ENCODE measurements around the gene PHF19. TPM values are rescaled to one million over a fixed set of nuclear protein-coding genes. Genes with fewer than 3 reads are reported as not detected.

Gene PHF19
- total and polyA plus RNA-seq, 2 donors (not counting 3 experiments of a cell fraction or from before 2014, with no cell fraction given), result 102 to 153 TPM

DNA sequence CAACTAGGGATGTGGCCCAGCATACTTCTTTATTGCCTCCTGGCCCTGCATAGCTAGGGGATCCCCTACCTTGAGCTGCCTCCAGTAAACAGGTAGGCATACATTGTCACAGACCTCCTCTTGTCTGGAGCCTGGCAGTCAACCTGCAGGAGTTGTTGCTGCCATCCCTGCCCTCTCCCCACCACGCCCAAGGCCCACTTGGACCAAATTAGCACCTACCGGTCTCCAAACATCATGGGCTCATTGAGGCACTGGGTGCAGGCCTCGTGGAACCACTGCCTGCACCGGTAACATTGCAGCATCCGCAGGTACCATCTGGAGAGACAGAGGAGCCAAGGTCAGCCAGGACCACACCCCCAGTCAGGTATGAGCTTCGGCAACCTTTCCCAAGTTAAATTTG is 10.3 kb downstream of the PHF19 start:
- CTCF ChIA-PET, result interaction anchor here (0.7 to 5.6 kb wide), 3 partner anchors 44 to 193 kb away, joined by 3 to 38 read pairs (median 7); no protein-coding TSS in a partner anchor
- Histone ChIP-seq H3K4me2 (ENCODE audit: insufficient read depth, low read length) (no peak overlapping the region), H3K27me3 (ENCODE audit: control insufficient read depth in 2 of 2, insufficient read depth in 2 of 2, low read length in 2 of 2) (no peaks in the 10 kb centered on the region), H4K20me1 (replicated peaks; ENCODE audit: control insufficient read depth, extremely low read depth, insufficient read depth, low read length) (no peaks in the 10 kb centered on the region), H3K4me1 (ENCODE audit: control insufficient read depth, extremely low read depth, insufficient read depth, low read length) (peaks cover 13% of the 10 kb centered on the region), H3K36me3 (ENCODE audit: control insufficient read depth in 2 of 2, extremely low read depth in 1 of 2, insufficient read depth in 2 of 2, low read length in 2 of 2) (peaks cover 27 to 28% of the 10 kb centered on the region in 2 experiments), H3K9me1 (replicated peaks; ENCODE audit: control insufficient read depth, extremely low read depth, insufficient read depth, low read length) (no peaks in the 10 kb centered on the region), H3K9me3 (replicated peaks; ENCODE audit: control insufficient read depth, insufficient read depth, low read length) (no peaks in the 10 kb centered on the region), H3K79me2 (ENCODE audit: control insufficient read depth, insufficient read depth, low read length) (peaks cover 2% of the 10 kb centered on the region), H3K4me3 (replicated peaks in 1 of 3; ENCODE audit: insufficient read depth in 1 of 3, low read depth in 1 of 3, low read length in 3 of 3) (no peak overlapping the region), H3K9ac (replicated peaks; ENCODE audit: extremely low read depth, insufficient read depth, low read length) (no peak overlapping the region), H3K27ac (ENCODE audit: insufficient read depth, low read depth, low read length) (no peak overlapping the region), H2AFZ (ENCODE audit: low read depth, low read length) (no peak overlapping the region)
- BruUV-seq (replicated peaks), result no TSS peak
- FAIRE-seq, result no peak
- no peak for DNase-seq (ENCODE audit: low read depth, low spot score)
- intact Hi-C loops (cut with micrococcal nuclease), result no loop called here
- POLR2A ChIA-PET, result no interaction called here
- no peak for TF ChIP-seq POLR2AphosphoS5 (IDR thresholded peaks at IDR 0.05; ENCODE audit: insufficient read depth, low read depth, low read length)
- no peak for TF ChIP-seq FOS (IDR thresholded peaks at IDR 0.05; ENCODE audit: borderline replicate concordance, insufficient read depth, low read length)
- TF ChIP-seq POLR2A (IDR thresholded peaks at IDR 0.05; ENCODE audit: low read depth, low read length), result no peak
- no peak for TF ChIP-seq EZH2 (IDR thresholded peaks at IDR 0.05; ENCODE audit: borderline replicate concordance, low read depth, low read length, severe bottlenecking)
- TF ChIP-seq, protein P1, sequence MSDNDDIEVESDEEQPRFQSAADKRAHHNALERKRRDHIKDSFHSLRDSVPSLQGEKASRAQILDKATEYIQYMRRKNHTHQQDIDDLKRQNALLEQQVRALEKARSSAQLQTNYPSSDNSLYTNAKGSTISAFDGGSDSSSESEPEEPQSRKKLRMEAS (IDR thresholded peaks at IDR 0.05; ENCODE audit: insufficient read depth, insufficient read length), result no peak
- no peak for TF ChIP-seq JUN (IDR thresholded peaks at IDR 0.05; ENCODE audit: borderline replicate concordance, insufficient read depth, insufficient read length, low read depth)
- no peak for TF ChIP-seq GATA2 (IDR thresholded peaks at IDR 0.05; ENCODE audit: insufficient read depth, insufficient read length, low read depth, low read length)
- TF ChIP-seq MYC (IDR thresholded peaks at IDR 0.05; ENCODE audit: low read depth, low read length), result no peak
- dilution Hi-C loops (cut with MboI; ENCODE audit: extremely low pct_ligation_motif_present, low sequenced_read_pairs), result no loop called here

DNA sequence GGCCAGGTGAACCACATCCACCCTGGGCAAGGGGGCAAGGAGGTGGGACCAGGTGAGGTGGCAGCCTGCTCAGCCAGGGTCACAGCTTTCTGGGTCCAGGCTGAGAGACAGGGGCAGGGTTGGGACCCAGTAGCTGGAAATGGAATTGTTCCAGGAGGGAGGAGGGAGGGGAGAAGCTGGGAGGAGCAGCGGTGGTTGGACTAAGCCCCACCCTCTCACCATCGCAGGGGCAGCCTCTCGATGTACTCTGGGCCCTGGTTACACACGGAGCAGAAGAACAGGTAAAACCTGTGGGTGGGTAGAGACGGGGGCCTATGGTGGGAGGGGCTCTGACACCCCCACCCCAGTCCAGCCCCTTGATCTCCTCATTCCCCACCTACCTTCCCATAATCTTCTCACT is 11.2 kb downstream of the PHF19 start:
- Histone ChIP-seq H2AFZ (ENCODE audit: low read depth, low read length) (no peak overlapping the region), H3K4me3 (replicated peaks in 1 of 3; ENCODE audit: insufficient read depth in 1 of 3, low read depth in 1 of 3, low read length in 3 of 3) (no peak overlapping the region), H3K36me3 (ENCODE audit: control insufficient read depth in 2 of 2, extremely low read depth in 1 of 2, insufficient read depth in 2 of 2, low read length in 2 of 2) (peaks cover 28 to 35% of the 10 kb centered on the region in 2 experiments), H3K4me1 (ENCODE audit: control insufficient read depth, extremely low read depth, insufficient read depth, low read length) (peaks cover 13% of the 10 kb centered on the region), H3K9me1 (replicated peaks; ENCODE audit: control insufficient read depth, extremely low read depth, insufficient read depth, low read length) (no peaks in the 10 kb centered on the region), H3K27ac (ENCODE audit: insufficient read depth, low read depth, low read length) (no peak overlapping the region), H3K9ac (replicated peaks; ENCODE audit: extremely low read depth, insufficient read depth, low read length) (no peak overlapping the region), H3K9me3 (replicated peaks; ENCODE audit: control insufficient read depth, insufficient read depth, low read length) (no peaks in the 10 kb centered on the region), H3K4me2 (ENCODE audit: insufficient read depth, low read length) (no peak overlapping the region), H3K79me2 (ENCODE audit: control insufficient read depth, insufficient read depth, low read length) (peaks cover 2% of the 10 kb centered on the region), H4K20me1 (replicated peaks; ENCODE audit: control insufficient read depth, extremely low read depth, insufficient read depth, low read length) (no peaks in the 10 kb centered on the region), H3K27me3 (ENCODE audit: control insufficient read depth in 2 of 2, insufficient read depth in 2 of 2, low read length in 2 of 2) (no peaks in the 10 kb centered on the region)
- DNase-seq (ENCODE audit: low read depth, low spot score) (no peak), FAIRE-seq (no peak)
- intact Hi-C loops (cut with micrococcal nuclease) (no loop called here), dilution Hi-C loops (cut with MboI; ENCODE audit: extremely low pct_ligation_motif_present, low sequenced_read_pairs) (no loop called here)
- no TSS peak for BruUV-seq (replicated peaks)
- CTCF ChIA-PET, result interaction anchor here (5.6 kb wide), 1 partner anchor 71 kb away, joined by 38 read pairs; no protein-coding TSS in a partner anchor
- POLR2A ChIA-PET, result no interaction called here
- TF ChIP-seq FOS (IDR thresholded peaks at IDR 0.05; ENCODE audit: borderline replicate concordance, insufficient read depth, low read length) (no peak), MYC (IDR thresholded peaks at IDR 0.05; ENCODE audit: low read depth, low read length) (no peak), EZH2 (IDR thresholded peaks at IDR 0.05; ENCODE audit: borderline replicate concordance, low read depth, low read length, severe bottlenecking) (no peak), POLR2AphosphoS5 (IDR thresholded peaks at IDR 0.05; ENCODE audit: insufficient read depth, low read depth, low read length) (no peak), POLR2A (IDR thresholded peaks at IDR 0.05; ENCODE audit: low read depth, low read length) (no peak), CTCF (IDR thresholded peaks at IDR 0.05; ENCODE audit: extremely low read depth in 1 of 2, insufficient read depth in 1 of 2, low read depth in 1 of 2, low read length in 2 of 2) (no peak), GATA2 (IDR thresholded peaks at IDR 0.05; ENCODE audit: insufficient read depth, insufficient read length, low read depth, low read length) (no peak), JUN (IDR thresholded peaks at IDR 0.05; ENCODE audit: borderline replicate concordance, insufficient read depth, insufficient read length, low read depth) (no peak)
- TF ChIP-seq, protein P1 (IDR thresholded peaks at IDR 0.05; ENCODE audit: insufficient read depth, insufficient read length), result no peak
